Measurements from ENCODE around the gene CREB3L1.

CREB3L1 gene

GRCh38 chr11:46347637-46348311 is 70.3 kb downstream of the CREB3L1 start:
- no peak for DNase-seq

- DNase-seq, result no peak
Observed at GRCh38 chr11:46348566-46349401, 71.3 kb downstream of the CREB3L1 start.

- no peak for DNase-seq
Observed at GRCh38 chr11:46350695-46351094, 73.2 kb downstream of the CREB3L1 start.

- DNase-seq, result no peak
Observed at GRCh38 chr11:46351148-46351547, 73.7 kb downstream of the CREB3L1 start.

GRCh38 chr11:46351606-46352005 is 74.1 kb downstream of the CREB3L1 start:
- DNase-seq, result no peak

GRCh38 chr11:46352063-46352841 is 74.8 kb downstream of the CREB3L1 start:
- peak; percentile 42 for DNase-seq

GRCh38 chr11:46353698-46354097 is 76.2 kb downstream of the CREB3L1 start:
- DNase-seq, result no peak

GRCh38 chr11:46356924-46357482 is 79.5 kb downstream of the CREB3L1 start:
- DNase-seq, result peak; percentile 67

- DNase-seq, result no peak
Observed at GRCh38 chr11:46357483-46357936, 80.0 kb downstream of the CREB3L1 start.

- DNase-seq, result no peak
Observed at GRCh38 chr11:46359953-46360352, 82.5 kb downstream of the CREB3L1 start.

GRCh38 chr11:46360878-46361277 is 83.4 kb downstream of the CREB3L1 start:
- DNase-seq, result no peak

GRCh38 chr11:46361283-46362155 is 84.1 kb downstream of the CREB3L1 start:
- DNase-seq, result peak; percentile 75

GRCh38 chr11:46362156-46363030 is 84.9 kb downstream of the CREB3L1 start:
- DNase-seq, result no peak

GRCh38 chr11:46363031-46363407 is 85.6 kb downstream of the CREB3L1 start:
- DNase-seq, result peak; percentile 33

- DNase-seq, result no peak
Observed at GRCh38 chr11:46363455-46364005, 86.1 kb downstream of the CREB3L1 start.

GRCh38 chr11:46364056-46364455 is 86.6 kb downstream of the CREB3L1 start:
- DNase-seq, result no peak

GRCh38 chr11:46364791-46365190 is 87.3 kb downstream of the CREB3L1 start:
- DNase-seq, result no peak

- no peak for DNase-seq
Observed at GRCh38 chr11:46366260-46366659, 88.8 kb downstream of the CREB3L1 start.

GRCh38 chr11:46366661-46367161 is 89.2 kb downstream of the CREB3L1 start:
- no peak for DNase-seq

GRCh38 chr11:46367244-46367915 is 89.9 kb downstream of the CREB3L1 start:
- DNase-seq, result peak; percentile 51

Data from fibroblast of skin of right biceps (primary cell).